HuH-7.5 (cell line): ENCODE results near the gene CACNB4.
"Not testable (repeated sequence)": the region's sequence is repeated elsewhere in the genome, so short reads cannot be mapped to it uniquely, and the experiment has no call there.

Experiments used
- DNase-seq: peaks from one replicate; pipeline ENCODE4 v3.0.0; 2011; ENCODE audit warnings: low spot score

The CACNB4 gene

DNA sequence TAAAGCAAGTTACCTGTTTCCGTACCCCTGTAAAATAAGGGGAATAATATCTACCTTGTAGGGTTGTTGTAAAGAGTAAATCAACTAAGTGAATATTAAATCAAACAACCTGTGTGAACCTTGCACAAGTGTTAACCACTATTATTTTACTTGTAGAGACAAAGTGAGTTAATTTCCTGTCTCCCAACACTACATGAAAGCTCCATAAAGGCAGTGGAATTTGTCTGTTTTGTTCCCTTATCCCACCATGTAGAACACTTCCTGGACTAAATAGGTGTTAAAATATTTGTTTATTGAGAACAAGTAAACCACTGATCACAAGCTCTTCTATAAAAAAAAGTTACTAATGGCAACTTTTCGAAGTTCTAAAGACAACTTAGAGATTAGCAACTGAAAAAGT, 274.0 kb downstream of the CACNB4 start:
- no peak for DNase-seq

DNA sequence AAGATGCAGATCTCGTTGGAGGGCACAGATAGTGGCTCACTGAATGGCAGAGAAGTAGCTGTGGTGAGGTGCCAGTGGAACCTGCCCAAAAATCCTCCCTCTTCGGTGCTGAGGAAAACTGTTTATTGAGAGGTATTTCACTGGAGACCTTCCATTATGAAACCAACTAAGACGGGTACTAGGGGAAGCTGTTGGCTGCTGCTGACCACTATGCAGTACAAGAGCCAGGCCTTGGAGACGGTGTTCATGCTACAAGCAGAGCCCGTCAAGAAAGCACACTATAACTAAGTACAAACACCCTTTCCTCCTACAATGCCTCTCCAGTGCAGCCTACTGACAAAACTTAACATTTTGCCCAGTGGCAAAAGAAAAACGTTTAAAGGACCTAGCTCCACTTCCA, 275.2 kb downstream of the CACNB4 start:
- no peak for DNase-seq

DNA sequence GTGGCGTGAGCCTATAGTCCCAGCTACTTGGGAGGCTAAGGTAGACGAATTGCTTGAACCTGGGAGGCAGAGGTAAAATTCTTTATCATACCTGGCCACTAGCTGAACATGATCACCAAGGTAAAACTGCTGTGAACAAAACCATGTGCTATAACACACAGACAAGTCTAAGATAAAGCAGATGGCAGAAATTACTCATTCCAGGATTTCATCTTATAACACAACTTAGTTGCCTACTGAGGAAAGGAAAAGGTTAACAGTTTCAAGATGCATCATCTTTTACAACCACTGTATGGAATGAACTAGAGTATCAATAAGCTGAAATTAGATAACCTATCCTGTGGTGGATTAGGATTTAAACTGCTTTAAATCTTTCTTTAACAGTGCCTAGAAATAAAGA, 278.9 kb downstream of the CACNB4 start:
- no peak for DNase-seq

DNA sequence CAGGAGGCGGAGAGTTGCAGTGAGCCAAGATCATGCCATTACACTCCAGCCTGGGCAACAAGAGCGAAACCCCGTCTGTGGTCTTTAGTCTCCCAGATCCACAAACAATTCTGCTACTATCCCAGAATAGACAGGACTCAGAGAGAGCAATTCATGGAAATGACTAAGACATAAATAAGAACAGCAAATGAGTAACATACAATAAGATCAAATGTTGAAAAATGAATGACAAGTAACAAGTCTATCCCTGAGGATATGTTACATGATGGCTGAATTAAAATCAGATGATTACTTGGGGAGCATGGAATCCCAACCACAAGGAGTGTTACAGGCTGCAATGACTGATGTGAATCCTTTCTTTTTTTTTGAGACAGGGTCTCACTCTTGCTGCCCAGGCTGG, 280.9 kb downstream of the CACNB4 start:
- no peak for DNase-seq

DNA sequence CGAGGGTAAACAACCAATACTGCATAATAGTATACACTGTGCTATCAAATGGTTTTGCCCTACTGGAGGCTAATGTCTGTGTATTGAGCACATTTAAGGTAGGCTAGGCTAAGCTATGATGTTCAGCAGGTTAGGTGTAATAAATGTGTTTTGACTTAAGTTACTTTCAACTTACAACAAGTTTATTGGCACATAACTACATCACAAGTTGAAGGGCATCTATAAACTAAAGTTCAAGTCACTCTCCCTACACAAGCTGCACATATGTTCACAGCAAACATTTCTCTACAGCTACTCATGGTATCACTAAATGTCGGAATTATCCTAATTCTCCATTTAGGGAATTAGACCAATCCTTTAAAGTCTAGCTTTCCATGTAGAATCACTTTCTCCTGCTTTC, 282.0 kb downstream of the CACNB4 start:
- DNase-seq: no peak

DNA sequence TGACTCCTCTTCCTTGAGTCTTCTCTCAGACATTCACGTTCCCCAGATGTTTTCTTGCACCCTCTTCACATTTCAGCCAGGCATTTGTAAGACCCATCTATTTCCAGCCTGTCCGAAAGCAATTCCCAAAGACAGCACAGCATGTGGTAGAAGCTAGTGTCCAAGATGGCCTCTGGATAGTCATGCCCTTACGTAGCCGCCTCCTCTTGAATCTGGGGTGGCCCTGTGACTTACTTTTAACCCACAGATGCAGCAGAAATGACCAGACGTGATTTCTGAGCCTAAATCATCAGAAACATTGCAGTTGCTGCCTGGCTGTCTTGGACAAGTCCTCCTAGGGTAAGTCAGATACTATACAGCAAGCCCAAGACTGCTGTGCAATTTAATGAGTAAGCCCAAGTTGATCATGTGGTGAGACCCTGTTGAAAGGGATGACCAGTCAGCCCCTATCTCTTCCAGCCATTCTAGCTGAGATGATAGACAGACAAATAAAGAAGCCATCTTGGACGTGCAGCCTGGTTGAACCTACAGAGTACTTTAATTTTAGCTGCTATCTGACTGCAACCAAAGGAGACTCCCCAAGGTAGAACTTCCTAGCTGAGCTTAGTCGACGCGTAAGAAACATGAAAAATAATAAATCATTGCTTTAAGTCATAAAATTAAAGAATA, 282.9 kb downstream of the CACNB4 start:
- no peak for DNase-seq

DNA sequence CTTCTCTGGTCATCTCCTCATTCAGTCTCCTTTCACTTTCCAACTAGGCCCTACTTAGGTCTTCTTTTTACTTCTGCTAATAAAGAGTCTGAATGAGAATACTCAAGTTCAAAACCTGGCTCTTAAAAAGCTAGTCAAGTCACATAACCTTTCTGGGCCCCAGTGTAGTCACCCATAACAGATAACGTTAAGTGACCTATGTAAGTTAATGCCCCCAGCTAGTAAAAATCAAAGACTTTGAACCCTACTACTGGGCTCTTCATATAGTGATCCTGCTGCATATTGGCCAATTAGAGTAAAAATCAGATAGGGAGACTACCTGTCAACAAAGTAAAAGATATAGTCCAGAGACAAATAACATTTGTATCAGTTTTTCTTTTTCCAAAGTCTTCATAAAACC, 288.4 kb downstream of the CACNB4 start:
- no peak for DNase-seq

DNA sequence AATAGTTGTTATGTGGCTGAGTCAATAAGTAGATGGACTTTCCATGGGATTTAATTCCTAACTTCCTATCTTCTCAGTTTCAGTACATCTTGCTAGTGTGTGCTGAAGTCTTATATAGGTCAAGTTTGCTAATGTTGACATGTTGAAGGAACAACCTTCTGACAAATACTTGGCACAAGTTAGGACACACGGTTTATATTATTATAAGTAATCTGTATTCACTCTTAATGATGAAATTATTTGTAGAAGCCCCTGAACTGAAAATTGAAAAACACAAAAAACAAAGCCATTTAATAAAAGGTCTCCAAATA, 289.8 kb downstream of the CACNB4 start:
- DNase-seq: no peak

DNA sequence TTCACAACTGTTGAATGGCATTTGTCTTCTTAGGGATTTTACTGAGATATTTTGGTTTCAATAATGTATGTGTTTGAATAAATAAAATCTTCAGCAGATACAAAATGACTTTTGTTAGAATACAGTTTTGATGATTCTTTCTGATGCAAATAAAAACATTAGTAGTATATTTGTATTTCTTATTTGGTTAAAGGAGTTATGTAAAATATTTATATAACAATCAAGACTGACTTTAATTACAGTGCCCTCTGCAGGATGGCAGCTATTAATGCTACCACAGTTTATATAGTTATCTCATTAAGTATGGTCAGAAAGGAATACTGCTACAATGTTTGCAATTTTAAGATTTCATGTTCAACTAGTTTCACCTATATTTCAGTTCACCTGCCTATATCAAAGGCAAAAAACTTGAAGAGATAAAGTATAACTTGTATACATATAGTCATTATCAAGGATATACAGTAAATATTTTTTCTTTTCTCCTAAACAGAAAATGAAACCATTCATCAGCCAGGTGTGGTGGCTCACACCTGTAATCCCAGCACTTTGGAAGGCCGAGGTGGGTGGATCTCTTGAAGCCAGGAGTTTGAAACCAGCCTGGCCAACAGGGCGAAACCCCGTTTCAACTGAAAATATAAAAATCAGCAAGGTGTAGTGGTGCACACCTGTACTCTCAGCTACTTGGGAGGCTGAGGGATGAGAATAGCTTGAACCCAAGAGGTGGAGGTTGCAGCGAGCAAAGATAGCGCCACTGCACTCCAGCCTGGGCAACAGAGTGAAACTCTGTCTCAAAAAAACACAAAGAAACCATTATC, 290.4 kb downstream of the CACNB4 start:
- no peak for DNase-seq

DNA sequence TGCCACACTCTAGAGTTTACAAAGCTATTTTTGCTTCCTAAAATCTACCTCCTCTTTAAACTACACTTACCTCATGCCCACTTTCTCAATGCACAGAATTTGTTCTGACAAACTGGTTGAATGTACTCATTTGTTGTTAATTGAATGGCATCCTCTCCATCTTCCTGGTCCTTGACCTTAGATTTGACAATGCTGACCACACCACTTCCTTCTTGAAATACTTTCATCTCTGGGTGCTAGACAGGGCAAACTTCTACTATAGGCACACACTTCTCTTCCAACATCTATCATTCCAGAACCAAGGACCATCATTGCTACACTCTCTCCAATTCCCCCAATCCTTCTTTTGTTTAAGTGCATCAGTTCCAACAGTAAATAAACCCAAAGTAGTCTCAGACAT, 292.9 kb downstream of the CACNB4 start:
- no peak for DNase-seq

DNA sequence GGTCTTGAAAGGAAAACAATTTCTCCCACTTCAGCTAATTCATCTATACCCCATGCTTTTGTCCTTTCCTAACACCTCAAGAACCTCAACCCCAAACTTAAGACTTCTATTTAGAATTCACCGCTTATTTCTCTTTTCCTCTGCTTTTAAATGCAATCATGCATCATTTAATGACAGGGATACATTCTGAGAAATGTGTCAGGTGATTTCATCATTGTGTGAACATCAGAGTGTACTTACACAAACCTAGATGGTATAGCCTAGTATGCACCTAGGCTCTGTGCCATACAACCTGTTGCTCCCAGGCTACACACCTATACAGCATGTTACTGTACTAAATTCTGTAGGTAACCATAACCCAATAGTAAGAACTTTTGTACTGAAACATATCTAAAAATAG, 293.5 kb downstream of the CACNB4 start:
- no peak for DNase-seq

DNA sequence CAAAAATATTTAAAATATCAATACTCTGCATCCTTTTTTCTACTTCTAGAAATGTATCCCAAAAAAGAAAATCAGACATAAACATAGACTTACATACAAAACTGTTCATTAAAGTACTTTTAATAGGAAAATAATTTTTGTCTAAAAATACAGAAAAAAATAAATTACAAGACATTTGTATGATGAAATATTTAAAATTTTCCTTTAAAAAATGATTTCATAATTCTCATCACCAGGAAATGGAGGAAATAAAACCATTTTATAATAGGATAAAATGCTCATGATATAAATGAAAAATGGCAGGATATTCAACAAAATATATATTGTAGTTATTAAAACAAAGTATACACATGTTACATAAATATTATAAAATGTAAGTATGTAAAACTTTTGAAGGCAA, 295.0 kb downstream of the CACNB4 start:
- DNase-seq: no peak

DNA sequence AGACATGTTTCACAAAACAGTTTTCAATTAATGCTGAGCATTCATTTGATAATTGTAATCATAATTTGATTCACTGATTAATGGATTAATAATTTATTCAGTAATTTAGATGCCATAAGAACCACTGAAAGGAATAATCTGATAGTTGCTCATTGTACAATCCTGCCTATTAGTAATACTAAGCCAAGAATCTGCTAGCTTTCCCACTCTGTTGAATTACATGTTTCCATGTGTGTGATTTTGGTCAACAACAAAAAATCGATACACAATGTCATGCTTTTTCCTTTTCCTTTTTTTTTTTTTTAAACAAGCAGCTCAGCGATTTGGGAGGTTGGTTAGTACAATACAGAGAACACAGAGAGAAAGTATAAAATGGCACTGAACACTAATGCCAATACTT, 296.5 kb downstream of the CACNB4 start:
- DNase-seq: no peak

DNA sequence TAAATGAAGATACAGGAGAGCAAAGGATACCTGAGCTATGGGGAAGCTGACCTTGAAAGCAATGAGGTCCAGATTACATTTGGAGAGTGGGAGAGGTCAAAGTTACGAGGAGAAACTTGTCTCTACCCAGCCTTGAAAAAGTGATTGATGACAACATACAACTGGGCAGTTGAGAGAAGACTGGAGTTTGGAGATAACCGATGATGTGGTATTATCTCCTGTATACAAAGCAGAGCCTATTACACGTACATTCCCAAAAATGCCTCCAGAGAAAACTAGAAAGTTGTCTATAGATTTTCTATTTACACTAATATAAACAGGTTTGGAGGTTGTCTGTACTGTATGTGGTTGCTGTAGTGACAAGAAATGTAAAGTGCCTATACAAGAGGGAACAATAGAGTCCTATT, 299.0 kb downstream of the CACNB4 start:
- DNase-seq: no peak

DNA sequence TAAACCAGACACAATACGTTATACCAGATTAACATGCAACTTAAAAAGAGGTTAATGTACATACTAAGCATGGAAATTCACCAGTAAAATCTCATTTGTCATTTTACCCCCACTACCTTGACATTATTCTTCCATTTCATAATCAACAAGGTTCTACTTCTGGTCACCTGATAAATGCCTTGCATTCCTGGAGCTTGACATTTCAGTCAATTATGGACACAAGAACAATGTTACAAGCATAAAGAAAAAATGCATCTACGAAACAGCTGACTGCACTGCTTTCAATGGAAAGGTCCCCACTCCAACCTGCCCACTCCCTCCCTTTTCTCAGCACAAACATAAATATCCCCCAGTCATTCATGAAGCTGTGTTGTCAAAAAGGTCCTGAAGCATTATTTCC, 302.1 kb downstream of the CACNB4 start:
- DNase-seq: no peak

DNA sequence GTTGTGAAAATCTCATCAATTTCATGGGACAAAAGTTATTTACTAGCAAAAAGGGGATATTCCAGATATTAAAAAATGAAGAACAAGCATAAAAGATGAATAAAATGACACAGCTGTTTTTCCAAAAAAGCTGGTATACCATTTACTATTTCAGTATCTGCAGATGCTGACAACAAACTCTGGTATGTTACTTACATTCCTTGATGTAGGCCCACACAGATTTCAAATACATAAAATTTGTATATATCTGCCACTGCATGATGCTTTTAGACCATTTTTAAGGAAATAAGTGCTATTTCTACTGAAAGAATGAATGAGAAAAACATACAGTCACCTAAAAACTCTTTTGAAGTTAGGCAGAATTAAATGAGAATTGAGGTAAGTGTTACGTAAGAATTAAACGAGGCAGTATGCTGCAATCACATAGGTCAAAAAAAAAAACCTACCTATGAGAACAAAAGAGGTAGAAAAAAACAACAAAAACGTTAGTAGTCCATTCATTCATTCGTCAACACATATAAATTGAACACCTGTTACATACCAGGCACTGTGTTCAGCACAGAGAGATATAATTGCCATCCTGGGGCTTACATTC, 303.1 kb downstream of the CACNB4 start:
- no peak for DNase-seq

DNA sequence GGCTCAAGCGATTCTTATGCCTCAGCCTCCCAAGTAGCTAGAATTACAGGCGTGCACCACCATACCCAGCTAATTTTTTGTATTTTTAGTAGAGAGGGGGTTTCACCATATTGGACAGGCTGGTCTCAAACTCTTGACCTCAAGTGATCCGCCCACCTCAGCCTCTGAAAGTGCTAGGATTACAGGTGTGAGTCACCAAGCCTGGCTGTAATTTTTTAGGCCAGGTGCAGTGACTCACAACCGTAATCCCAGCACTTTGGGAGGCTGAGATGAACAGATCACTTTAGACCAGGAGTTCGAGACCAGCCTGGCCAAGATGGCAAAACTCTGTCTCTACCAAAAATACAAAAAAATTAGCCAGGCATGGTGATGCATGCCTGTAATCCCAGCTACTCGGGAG, 304.4 kb downstream of the CACNB4 start:
- DNase-seq: not testable (repeated sequence)

DNA sequence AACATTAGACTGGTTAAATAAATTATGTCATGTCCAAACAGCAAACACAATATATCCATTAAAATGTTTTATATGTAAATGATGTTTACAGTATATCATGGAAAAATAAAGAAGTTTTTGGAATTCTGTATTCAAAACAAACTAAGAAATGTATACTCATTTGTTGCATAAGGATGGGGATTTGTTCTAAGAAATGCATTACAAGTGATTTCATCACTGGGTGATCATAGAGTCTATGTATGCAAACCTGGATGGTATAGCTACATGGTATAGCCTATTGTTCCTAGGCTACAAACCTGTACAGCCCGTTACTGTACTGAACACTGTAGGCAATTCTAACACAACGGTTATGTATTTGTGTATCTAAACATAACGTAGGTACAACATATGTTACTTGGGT, 305.7 kb downstream of the CACNB4 start:
- DNase-seq: no peak

DNA sequence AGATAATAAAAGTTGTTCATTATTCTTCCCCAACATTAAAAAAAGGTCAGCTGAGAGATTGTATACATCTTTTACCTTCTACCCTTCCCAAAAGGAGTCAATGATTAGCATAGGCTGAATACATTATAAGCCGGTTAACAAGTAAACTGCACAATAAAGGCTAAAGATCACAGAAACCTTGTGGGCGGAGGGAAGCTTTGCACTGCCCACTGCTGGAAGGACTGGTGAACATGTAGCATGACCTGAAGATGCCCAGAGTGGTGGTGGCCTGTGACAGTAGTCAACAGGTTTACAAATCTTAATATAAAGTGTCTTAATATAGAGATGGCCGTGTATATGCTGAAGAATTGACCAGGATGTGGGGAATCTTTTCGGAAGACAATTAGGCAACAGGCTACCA, 306.3 kb downstream of the CACNB4 start:
- DNase-seq: no peak

DNA sequence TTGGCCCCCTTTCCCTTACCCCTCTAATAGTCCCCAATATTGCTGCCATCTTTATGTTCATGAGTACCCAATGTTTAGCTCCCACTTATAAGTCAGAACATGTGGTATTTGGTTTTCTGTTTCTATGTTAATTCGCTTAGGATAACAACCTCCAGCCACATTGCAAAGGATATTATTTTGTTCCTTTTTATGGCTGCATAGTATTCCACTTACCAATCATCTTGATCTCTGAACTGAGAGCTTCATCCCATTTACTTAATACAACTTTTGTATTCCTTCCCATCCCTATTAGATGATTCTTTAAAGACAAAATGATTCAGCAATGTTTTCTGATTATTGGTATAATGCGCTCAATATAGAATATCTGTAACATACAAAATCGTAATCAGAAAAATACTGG, 307.3 kb downstream of the CACNB4 start:
- DNase-seq: no peak

DNA sequence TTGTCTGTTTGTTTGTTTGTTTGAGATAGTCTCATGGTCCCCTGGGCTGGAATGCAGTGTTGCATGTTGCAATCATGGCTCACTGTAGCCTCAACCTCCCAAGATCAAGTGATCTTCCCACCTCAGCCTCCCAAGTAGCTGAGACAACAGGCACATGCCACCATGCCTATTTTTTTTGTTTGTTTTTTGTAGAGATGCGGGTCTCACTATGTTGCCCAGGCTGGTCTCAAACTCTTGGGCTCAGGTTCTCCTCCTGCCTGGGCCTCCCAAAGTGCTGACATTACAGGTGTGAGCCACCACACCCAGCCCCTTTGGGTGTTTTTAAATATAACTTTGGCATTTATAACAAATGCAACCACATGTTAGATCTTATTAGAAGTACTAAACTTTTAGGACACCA, 308.2 kb downstream of the CACNB4 start:
- DNase-seq: no peak

DNA sequence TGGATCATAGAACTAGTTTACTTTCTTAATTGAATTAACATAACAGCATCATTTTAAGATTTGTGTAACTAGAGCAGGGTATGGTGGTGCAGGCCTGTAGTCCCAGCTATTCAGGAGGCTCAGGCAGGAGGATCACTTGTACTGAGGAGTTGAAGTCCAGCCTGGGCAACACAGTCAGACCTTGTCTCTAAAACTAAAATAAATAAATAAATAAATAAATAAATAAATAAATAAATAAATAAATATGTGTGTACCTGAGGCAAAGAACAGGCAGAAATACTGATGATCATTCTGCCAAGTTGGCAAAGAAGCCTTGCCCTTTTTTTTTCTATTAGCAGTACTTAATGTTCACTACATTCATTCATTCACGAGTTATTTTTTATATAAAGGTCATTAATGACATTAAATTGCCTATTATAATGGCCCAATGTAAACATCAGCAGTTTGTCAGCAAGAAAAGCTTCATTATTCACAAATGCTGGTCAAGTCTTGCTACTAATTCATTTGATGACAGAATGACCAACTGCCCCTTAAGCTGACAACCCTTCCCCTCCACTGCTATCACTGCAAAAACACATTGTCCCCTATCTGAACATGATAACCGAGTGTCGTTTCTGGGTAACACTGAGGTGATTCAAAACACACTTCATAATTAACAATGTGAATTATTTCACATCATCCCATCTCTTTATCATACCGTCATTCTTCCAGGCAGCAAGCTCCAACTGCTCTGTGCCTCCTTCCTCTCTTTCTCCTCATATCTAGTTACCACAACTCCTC, 309.6 kb downstream of the CACNB4 start:
- no peak for DNase-seq

DNA sequence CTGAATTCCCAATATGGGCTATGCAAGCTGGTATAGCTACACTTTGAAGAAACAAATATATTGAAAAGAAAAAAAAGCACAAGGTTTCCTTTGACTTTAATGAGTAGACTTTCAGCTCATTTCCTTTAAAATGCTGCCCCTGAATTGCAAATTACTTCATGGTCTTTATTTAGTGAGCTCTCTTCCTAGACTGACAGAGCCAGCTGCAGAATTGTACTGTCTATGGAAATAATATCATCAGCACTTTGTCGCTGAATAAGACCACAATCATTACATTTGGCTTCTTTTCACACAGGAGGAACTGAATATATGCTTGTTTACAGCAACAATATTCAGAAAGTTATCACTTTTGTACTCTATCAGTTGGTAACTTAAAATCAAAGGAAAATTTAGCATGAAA, 312.4 kb downstream of the CACNB4 start:
- no peak for DNase-seq
